Gastrocnemius medialis (tissue), 4 donors: Measurements from ENCODE around the gene OR2V2. TPM values are rescaled to one million over a fixed set of nuclear protein-coding genes. Genes with fewer than 3 reads are reported as not detected.

ENCODE experiments used
- ATAC-seq, 2 donors: fragments of 150-250 bp; one replicate each; pipeline ENCODE4 v1.9.1; 2016
- DNase-seq, 2 donors: peaks; one replicate each; pipeline ENCODE4 v3.0.0-alpha.2; 2019
- H3K27ac ChIP-seq, 4 donors: fragments of 200-600 bp; sonication (generic); 1 replicate in 1 of 4; 2 replicates in 3 of 4; pipeline ENCODE4 v1.5.1; 2016 to 2018; ENCODE audit warnings: mild to moderate bottlenecking in 2 of 4, moderate library complexity in 1 of 4
- H3K27me3 ChIP-seq, 3 donors: fragments of 200-600 bp; sonication (generic) in 2 of 3; 1 replicate in 1 of 3; 2 replicates in 2 of 3; pipeline versions ENCODE4 v1.5.1 to v1.6.0; 2016 to 2019; ENCODE audit warnings: mild to moderate bottlenecking in 1 of 3, moderate library complexity in 1 of 3
- H3K36me3 ChIP-seq, 2 donors: fragments of 200-600 bp; sonication (generic) in 1 of 2; one replicate each; pipeline ENCODE4 v1.5.1; 2017 to 2018
- H3K4me1 ChIP-seq, 2 donors: fragments of 200-600 bp; sonication (generic) in 1 of 2; one replicate each; pipeline ENCODE4 v1.5.1; 2016 to 2017; ENCODE audit warnings: mild to moderate bottlenecking in 2 of 2
- H3K4me3 ChIP-seq, 4 donors: fragments of 200-600 bp; sonication (generic) in 3 of 4; 1 replicate in 1 of 4; 2 replicates in 3 of 4; pipeline ENCODE4 v1.5.1; 2016 to 2019; ENCODE audit warnings: mild to moderate bottlenecking in 2 of 4
- H3K9me3 ChIP-seq, 3 donors: fragments of 200-600 bp; sonication (generic) in 2 of 3; 1 replicate in 1 of 3; 2 replicates in 2 of 3; pipeline ENCODE4 v1.5.1; 2016 to 2019
- POLR2A ChIP-seq, 2 donors: fragments of 450-650 bp; IDR thresholded peaks; one replicate each; pipeline ENCODE4 v1.6.1; 2017; ENCODE audit warnings: antibody characterized with exemption in 2 of 2, mild to moderate bottlenecking in 2 of 2, moderate library complexity in 2 of 2
- in situ Hi-C, 4 donors: fragments of 200-750 bp; cut with MboI; loops; one replicate each; pipeline versions ENCODE4 v1.15.0 to v1.8.0; 2017; ENCODE audit warnings: low sequenced_read_pairs in 4 of 4
- intact Hi-C: fragments of 100-400 bp; cut with DNase I; formaldehyde crosslinking; loops from one replicate; pipeline ENCODE4 v1.15.1; 2023; ENCODE audit warnings: low total_unique reads
- total RNA-seq, 4 donors: library from RNA; depleted of rRNA; stranded (reverse); fragments of >200 nt; gene quantifications; one replicate each; pipeline versions ENCODE4 v1.1.0 to v1.2.3, GENCODE V29; 2016
- TF ChIP-seq, protein P1 (sequence below), 5 experiments: fragments of 450-650 bp in 3 of 5; fragments of 200-600 bp in 2 of 5; sonication (generic) in 2 of 5; IDR thresholded peaks in 4 of 5; conservative IDR thresholded peaks in 1 of 5; 1 replicate in 4 of 5; 2 replicates in 1 of 5; pipeline ENCODE4 v1.5.1; 2016 to 2019; ENCODE audit warnings: antibody characterized with exemption in 5 of 5, mild to moderate bottlenecking in 3 of 5, moderate library complexity in 3 of 5

The OR2V2 gene
- total RNA-seq, 4 donors from 2014 or later, result not detected

DNA sequence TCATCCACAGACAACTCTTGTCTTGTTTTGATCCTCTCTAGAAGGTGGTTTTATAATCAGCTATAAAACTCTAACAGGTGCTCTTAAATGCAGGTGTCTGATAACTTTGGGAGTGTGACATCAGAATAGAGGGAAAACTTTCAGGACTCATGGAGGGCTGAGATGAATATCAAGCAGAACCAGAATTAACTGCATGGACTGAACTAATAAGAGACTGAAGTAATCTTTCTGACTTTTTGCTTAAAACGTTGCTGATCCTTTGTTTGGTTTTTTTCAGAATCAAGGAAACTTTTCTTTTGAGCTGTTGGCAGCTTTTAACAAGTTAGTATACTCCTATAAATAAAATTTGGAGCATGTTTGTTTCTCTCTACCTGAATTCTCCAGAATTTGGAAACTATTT is 2.3 kb upstream of the OR2V2 start:
- ATAC-seq (no peak), DNase-seq (no peak)
- H3K27ac ChIP-seq, result no peak overlapping the region
- no peaks in the 10 kb centered on the region for H3K36me3 ChIP-seq
- no peak overlapping the region for H3K4me3 ChIP-seq
- H3K9me3 ChIP-seq, result no peaks in the 10 kb centered on the region
- no peaks in the 10 kb centered on the region for H3K4me1 ChIP-seq
- no peak for TF ChIP-seq POLR2A (IDR thresholded peaks at IDR 0.05)
- TF ChIP-seq, protein P1, sequence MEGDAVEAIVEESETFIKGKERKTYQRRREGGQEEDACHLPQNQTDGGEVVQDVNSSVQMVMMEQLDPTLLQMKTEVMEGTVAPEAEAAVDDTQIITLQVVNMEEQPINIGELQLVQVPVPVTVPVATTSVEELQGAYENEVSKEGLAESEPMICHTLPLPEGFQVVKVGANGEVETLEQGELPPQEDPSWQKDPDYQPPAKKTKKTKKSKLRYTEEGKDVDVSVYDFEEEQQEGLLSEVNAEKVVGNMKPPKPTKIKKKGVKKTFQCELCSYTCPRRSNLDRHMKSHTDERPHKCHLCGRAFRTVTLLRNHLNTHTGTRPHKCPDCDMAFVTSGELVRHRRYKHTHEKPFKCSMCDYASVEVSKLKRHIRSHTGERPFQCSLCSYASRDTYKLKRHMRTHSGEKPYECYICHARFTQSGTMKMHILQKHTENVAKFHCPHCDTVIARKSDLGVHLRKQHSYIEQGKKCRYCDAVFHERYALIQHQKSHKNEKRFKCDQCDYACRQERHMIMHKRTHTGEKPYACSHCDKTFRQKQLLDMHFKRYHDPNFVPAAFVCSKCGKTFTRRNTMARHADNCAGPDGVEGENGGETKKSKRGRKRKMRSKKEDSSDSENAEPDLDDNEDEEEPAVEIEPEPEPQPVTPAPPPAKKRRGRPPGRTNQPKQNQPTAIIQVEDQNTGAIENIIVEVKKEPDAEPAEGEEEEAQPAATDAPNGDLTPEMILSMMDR (IDR thresholded peaks at IDR 0.05 in 4 of 5, conservative IDR thresholded peaks at IDR 0.05 in 1 of 5), result no peak
- in situ Hi-C loops (no loop called here), intact Hi-C loops (no loop called here)
- H3K27me3 ChIP-seq, result peaks cover 3 to 20% (median 6%) of the 10 kb centered on the region in 3 donors

DNA sequence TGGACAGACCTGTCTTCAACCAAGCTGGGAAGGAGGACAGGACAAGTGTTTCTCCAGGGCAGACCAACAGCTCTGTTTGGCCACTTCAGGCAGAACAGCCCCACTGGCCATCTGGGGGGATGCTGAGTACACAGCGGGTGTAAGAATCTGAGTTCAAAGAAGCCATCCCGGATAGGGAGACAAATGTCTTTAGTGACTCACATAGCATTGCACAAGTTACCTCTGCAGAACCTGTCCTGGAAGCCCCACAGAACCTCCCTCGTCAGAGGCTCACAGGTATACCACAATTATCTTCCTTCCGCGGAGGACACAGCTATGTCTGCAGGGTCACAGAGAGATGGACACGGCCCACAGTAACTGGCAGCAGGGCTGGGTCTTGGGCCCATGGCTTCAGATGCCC is 2.0 kb downstream of the OR2V2 start:
- Histone ChIP-seq H3K27ac (no peak overlapping the region), H3K27me3 (peaks cover 0 to 12% (median 9%) of the 10 kb centered on the region in 3 donors), H3K4me1 (no peaks in the 10 kb centered on the region), H3K9me3 (no peaks in the 10 kb centered on the region), H3K36me3 (no peaks in the 10 kb centered on the region), H3K4me3 (no peak overlapping the region)
- in situ Hi-C loops, result no loop called here
- DNase-seq, result no peak
- no peak for ATAC-seq
- TF ChIP-seq POLR2A (IDR thresholded peaks at IDR 0.05), result no peak
- TF ChIP-seq, protein P1 (IDR thresholded peaks at IDR 0.05 in 4 of 5, conservative IDR thresholded peaks at IDR 0.05 in 1 of 5), result no peak
- intact Hi-C loops, result no loop called here

DNA sequence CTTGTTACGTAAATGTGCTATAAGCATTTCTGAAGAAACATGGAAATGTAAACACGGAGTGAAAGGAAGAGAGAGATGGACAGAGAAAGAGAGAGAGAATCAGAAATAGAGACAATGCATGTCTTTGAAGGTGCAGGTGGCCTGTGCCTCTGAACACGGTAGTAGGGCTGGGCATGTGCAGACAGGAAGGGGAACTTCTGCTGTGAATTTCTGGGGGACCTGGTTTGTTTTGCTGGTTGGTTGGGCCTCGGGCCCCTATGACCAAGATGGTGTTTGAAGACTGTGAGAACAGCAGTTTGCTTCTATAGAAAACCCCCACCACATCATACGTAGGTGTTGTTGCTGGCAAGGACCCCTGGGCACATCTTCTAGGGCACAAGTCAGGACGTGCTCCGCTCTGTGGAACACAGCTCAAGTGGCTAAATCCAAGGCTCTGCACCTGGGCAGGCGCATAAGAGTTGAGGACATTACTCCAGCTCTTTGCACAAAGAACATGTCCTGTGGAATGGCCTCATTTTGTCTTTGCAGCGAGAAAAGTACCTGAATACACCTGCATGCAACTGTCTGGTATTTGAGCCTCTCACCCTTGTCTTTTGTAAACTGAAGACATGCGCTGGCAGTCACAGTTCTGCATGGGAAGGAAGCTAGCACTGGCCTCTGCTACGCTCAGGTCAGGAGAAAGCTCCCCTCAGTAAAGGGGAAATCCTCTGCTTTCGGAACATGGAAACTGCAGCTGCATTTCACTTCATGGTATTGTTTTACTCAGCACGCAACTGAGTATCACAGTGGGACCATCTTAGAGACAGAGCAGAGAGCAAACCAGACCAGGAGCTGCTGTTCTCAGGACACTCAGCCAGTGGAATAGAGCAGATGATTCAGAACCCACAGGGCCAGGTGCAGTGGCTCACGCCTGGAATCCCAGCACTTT is 2.7 kb downstream of the OR2V2 start:
- Histone ChIP-seq H3K27ac (no peak overlapping the region), H3K4me3 (no peak overlapping the region), H3K27me3 (peaks cover 0 to 12% (median 9%) of the 10 kb centered on the region in 3 donors), H3K9me3 (no peaks in the 10 kb centered on the region), H3K4me1 (no peaks in the 10 kb centered on the region), H3K36me3 (no peaks in the 10 kb centered on the region)
- TF ChIP-seq POLR2A (IDR thresholded peaks at IDR 0.05), result no peak
- in situ Hi-C loops (loop anchor here in 1 of 4 donors (10.0 kb wide), 1 partner anchor 365 kb away; no protein-coding TSS in a partner anchor), intact Hi-C loops (loop anchor here (10.0 kb wide), 2 partner anchors 285 to 365 kb away; partner anchors contain the start of gene ZFP62)
- ATAC-seq, result no peak
- no peak for DNase-seq

DNA sequence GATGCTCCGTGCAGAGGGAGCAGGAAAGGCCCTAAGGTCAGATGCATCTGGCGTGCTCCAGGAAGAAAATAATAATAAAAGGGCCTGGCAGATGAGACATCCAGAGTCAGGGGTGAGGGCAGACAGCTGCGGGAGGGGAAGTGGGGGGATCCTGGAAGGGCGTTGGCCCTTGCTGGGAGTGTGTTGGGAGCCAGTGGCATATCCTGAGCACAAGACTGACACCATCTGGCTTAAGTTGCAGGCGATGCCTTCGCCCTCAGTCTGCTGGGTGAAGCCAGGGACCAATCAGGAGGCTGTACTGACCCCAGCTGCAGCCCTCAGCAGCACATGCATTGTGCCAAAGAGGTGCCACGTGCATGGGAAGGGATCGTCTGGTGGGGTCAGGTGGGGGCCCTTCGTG is 3.8 kb downstream of the OR2V2 start:
- no peak for TF ChIP-seq POLR2A (IDR thresholded peaks at IDR 0.05)
- TF ChIP-seq, protein P1 (IDR thresholded peaks at IDR 0.05 in 4 of 5, conservative IDR thresholded peaks at IDR 0.05 in 1 of 5), result no peak
- Histone ChIP-seq H3K27me3 (peaks cover 0 to 12% (median 4%) of the 10 kb centered on the region in 3 donors), H3K27ac (no peak overlapping the region), H3K36me3 (no peaks in the 10 kb centered on the region), H3K4me3 (no peak overlapping the region), H3K9me3 (no peaks in the 10 kb centered on the region), H3K4me1 (no peaks in the 10 kb centered on the region)
- ATAC-seq (no peak), DNase-seq (no peak)
- in situ Hi-C loops, result loop anchor here in 1 of 4 donors (10.0 kb wide), 1 partner anchor 366 kb away; no protein-coding TSS in a partner anchor
- intact Hi-C loops, result loop anchor here (10.0 kb wide), 2 partner anchors 286 to 366 kb away; partner anchors contain the start of gene ZFP62

DNA sequence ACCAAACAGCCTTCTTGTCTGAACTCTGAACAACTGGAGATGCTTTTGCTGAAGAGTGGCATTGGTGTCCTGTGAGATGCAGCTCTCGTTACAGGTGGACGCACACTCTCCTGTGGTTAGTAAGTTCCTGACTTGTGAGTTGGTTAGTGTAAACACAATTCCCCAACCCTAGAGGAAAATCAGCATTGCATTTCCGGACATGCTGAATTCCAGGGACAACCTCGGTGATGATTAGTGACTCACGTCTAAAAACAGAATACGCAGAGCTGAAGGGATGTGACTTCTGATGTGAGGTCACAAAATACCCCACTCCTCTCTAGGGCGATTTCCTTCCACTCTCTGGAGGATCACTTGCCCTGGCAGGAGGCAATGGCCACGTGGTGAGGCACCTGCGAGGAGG is 5.0 kb downstream of the OR2V2 start:
- H3K4me3 ChIP-seq, result no peak overlapping the region
- no peak for ATAC-seq
- intact Hi-C loops, result loop anchor here (10.0 kb wide), 2 partner anchors 288 to 368 kb away; partner anchors contain the start of gene ZFP62
- H3K27me3 ChIP-seq, result peaks cover 0 to 12% (median 4%) of the 10 kb centered on the region in 3 donors
- H3K27ac ChIP-seq, result no peak overlapping the region
- no peak for DNase-seq
- no peak for TF ChIP-seq POLR2A (IDR thresholded peaks at IDR 0.05)
- TF ChIP-seq, protein P1 (IDR thresholded peaks at IDR 0.05 in 4 of 5, conservative IDR thresholded peaks at IDR 0.05 in 1 of 5), result no peak
- no peaks in the 10 kb centered on the region for H3K4me1 ChIP-seq
- H3K9me3 ChIP-seq, result no peaks in the 10 kb centered on the region
- H3K36me3 ChIP-seq, result no peaks in the 10 kb centered on the region
- in situ Hi-C loops, result loop anchor here in 1 of 4 donors (10.0 kb wide), 1 partner anchor 368 kb away; no protein-coding TSS in a partner anchor
